Duodenal mucosa (tissue), 2 donors: ENCODE data around the gene SKAP1.

Source experiments
- H3K27ac ChIP-seq: one replicate; pipeline ENCODE4 v1.7.0; 2013; ENCODE audit warnings: low read depth, low read length
- H3K27me3 ChIP-seq, 2 donors: one replicate each; pipeline ENCODE4 v1.7.0; 2013; ENCODE audit warnings: low read length in 2 of 2, control low read depth in 1 of 2; ENCODE audit not compliant: insufficient read depth in 2 of 2, control insufficient read depth in 1 of 2
- H3K36me3 ChIP-seq, 2 donors: one replicate each; pipeline ENCODE4 v1.7.0; 2013; ENCODE audit warnings: low read length in 2 of 2, control low read depth in 1 of 2; ENCODE audit not compliant: insufficient read depth in 2 of 2, control insufficient read depth in 1 of 2
- H3K4me1 ChIP-seq, 2 donors: one replicate each; pipeline ENCODE4 v1.7.0; 2013; ENCODE audit warnings: low read length in 2 of 2, control low read depth in 1 of 2; ENCODE audit not compliant: insufficient read depth in 2 of 2, control insufficient read depth in 1 of 2
- H3K4me3 ChIP-seq, 2 donors: one replicate each; pipeline ENCODE4 v1.7.0; 2013; ENCODE audit warnings: low read length in 2 of 2, low read depth in 1 of 2
- H3K9ac ChIP-seq, 2 donors: one replicate each; pipeline ENCODE4 v1.7.0; 2013; ENCODE audit warnings: low read length in 2 of 2, low read depth in 1 of 2
- H3K9me3 ChIP-seq, 2 donors: one replicate each; pipeline ENCODE4 v1.7.0; 2013; ENCODE audit warnings: low read length in 2 of 2, control low read depth in 1 of 2; ENCODE audit not compliant: control insufficient read depth in 1 of 2

Gene SKAP1

GRCh38 chr17:48128400-48128799 is 301.6 kb downstream of the SKAP1 start:
- Histone ChIP-seq H3K4me3 (no peak overlapping the region), H3K9me3 (no peaks in the 10 kb centered on the region), H3K27me3 (no peaks in the 10 kb centered on the region), H3K27ac (no peak overlapping the region), H3K4me1 (no peaks in the 10 kb centered on the region), H3K9ac (no peak overlapping the region), H3K36me3 (peaks cover 0 to 10% of the 10 kb centered on the region in 2 donors)

GRCh38 chr17:48127371-48128051 is 302.5 kb downstream of the SKAP1 start:
- Histone ChIP-seq H3K9me3 (no peaks in the 10 kb centered on the region), H3K36me3 (peaks cover under 1 to 19% of the 10 kb centered on the region in 2 donors), H3K4me1 (no peaks in the 10 kb centered on the region), H3K9ac (no peak overlapping the region), H3K27me3 (no peaks in the 10 kb centered on the region), H3K27ac (no peak overlapping the region), H3K4me3 (no peak overlapping the region)

DNA sequence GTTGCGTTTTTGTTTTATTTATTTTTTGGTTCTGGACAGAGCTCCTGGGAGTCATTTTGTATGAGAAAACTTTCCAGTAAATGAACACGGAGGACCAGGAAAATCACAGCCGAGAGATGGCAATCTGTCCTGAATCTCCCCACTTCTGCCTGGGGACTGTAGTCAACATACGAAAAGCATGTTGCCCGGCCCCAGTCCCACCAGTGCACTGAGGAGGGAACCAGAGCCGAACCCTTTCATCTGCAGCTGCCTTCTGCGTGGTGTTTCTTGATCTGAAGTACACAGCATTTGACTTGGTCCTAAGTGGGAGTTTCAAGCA is 303.5 kb downstream of the SKAP1 start:
- Histone ChIP-seq H3K9ac (no peak overlapping the region), H3K9me3 (no peaks in the 10 kb centered on the region), H3K27me3 (no peaks in the 10 kb centered on the region), H3K27ac (no peak overlapping the region), H3K36me3 (peaks cover 10 to 29% of the 10 kb centered on the region in 2 donors), H3K4me1 (no peaks in the 10 kb centered on the region), H3K4me3 (no peak overlapping the region)

- H3K27me3 ChIP-seq: no peaks in the 10 kb centered on the region
- no peak overlapping the region for H3K4me3 ChIP-seq
- no peak overlapping the region for H3K27ac ChIP-seq
- H3K4me1 ChIP-seq: no peaks in the 10 kb centered on the region
- peaks cover 15 to 34% of the 10 kb centered on the region in 2 donors for H3K36me3 ChIP-seq
- H3K9me3 ChIP-seq: no peaks in the 10 kb centered on the region
- no peak overlapping the region for H3K9ac ChIP-seq
Measured at GRCh38 chr17:48125829-48126531, 304.0 kb downstream of the SKAP1 start.

- H3K9me3 ChIP-seq: no peaks in the 10 kb centered on the region
- no peaks in the 10 kb centered on the region for H3K4me1 ChIP-seq
- no peaks in the 10 kb centered on the region for H3K27me3 ChIP-seq
- H3K9ac ChIP-seq: no peak overlapping the region
- H3K27ac ChIP-seq: no peak overlapping the region
- no peak overlapping the region for H3K4me3 ChIP-seq
- peaks cover 18 to 45% of the 10 kb centered on the region in 2 donors for H3K36me3 ChIP-seq
Measured at GRCh38 chr17:48123776-48124388, 306.1 kb downstream of the SKAP1 start.

- H3K9ac ChIP-seq: no peak overlapping the region
- no peaks in the 10 kb centered on the region for H3K27me3 ChIP-seq
- no peak overlapping the region for H3K27ac ChIP-seq
- no peaks in the 10 kb centered on the region for H3K4me1 ChIP-seq
- peaks cover 22 to 52% of the 10 kb centered on the region in 2 donors for H3K36me3 ChIP-seq
- H3K9me3 ChIP-seq: no peaks in the 10 kb centered on the region
- no peak overlapping the region for H3K4me3 ChIP-seq
Measured at GRCh38 chr17:48123111-48123510, 306.9 kb downstream of the SKAP1 start.

GRCh38 chr17:48122665-48123045 is 307.4 kb downstream of the SKAP1 start:
- no peaks in the 10 kb centered on the region for H3K4me1 ChIP-seq
- H3K9me3 ChIP-seq: no peaks in the 10 kb centered on the region
- no peak overlapping the region for H3K4me3 ChIP-seq
- peaks cover 22 to 56% of the 10 kb centered on the region in 2 donors for H3K36me3 ChIP-seq
- H3K9ac ChIP-seq: no peak overlapping the region
- no peaks in the 10 kb centered on the region for H3K27me3 ChIP-seq
- no peak overlapping the region for H3K27ac ChIP-seq

GRCh38 chr17:48121923-48122664 is 307.9 kb downstream of the SKAP1 start:
- H3K36me3 ChIP-seq: peaks cover 22 to 59% of the 10 kb centered on the region in 2 donors
- no peaks in the 10 kb centered on the region for H3K27me3 ChIP-seq
- no peaks in the 10 kb centered on the region for H3K9me3 ChIP-seq
- H3K9ac ChIP-seq: no peak overlapping the region
- no peak overlapping the region for H3K4me3 ChIP-seq
- no peaks in the 10 kb centered on the region for H3K4me1 ChIP-seq
- no peak overlapping the region for H3K27ac ChIP-seq

GRCh38 chr17:48113201-48113676 is 316.8 kb downstream of the SKAP1 start:
- no peaks in the 10 kb centered on the region for H3K9me3 ChIP-seq
- peaks cover 6 to 18% of the 10 kb centered on the region in 2 donors for H3K4me1 ChIP-seq
- H3K36me3 ChIP-seq: peaks cover 0 to 11% of the 10 kb centered on the region in 2 donors
- H3K27ac ChIP-seq: no peak overlapping the region
- no peak overlapping the region for H3K4me3 ChIP-seq
- no peaks in the 10 kb centered on the region for H3K27me3 ChIP-seq
- H3K9ac ChIP-seq: no peak overlapping the region

- no peak overlapping the region for H3K27ac ChIP-seq
Measured at GRCh38 chr17:48111937-48112241, 318.1 kb downstream of the SKAP1 start.

More at GRCh38 chr17:48111937-48112241, 318.1 kb downstream of the SKAP1 start:
- Histone ChIP-seq H3K9me3 (no peaks in the 10 kb centered on the region), H3K27me3 (no peaks in the 10 kb centered on the region), H3K36me3 (peaks cover 0 to 3% of the 10 kb centered on the region in 2 donors), H3K4me1 (peaks cover 8 to 19% of the 10 kb centered on the region in 2 donors), H3K9ac (no peak overlapping the region), H3K4me3 (no peak overlapping the region)
